PFSK-1 (cell line): ENCODE measurements around the gene KCNQ2.
A peak's percentile ranks its signal among the peaks of the same experiment; 100 is the strongest.

Source experiments
- FOXP2 ChIP-seq: optimal IDR thresholded peaks from 2 replicates; pipeline ENCODE3; 2011; ENCODE audit warnings: borderline replicate concordance, control low read depth, inconsistent platforms; ENCODE audit not compliant: insufficient read depth; ENCODE audit errors: extremely low read length, extremely low read depth
- POLR2AphosphoS5 ChIP-seq: IDR thresholded peaks from 2 replicates; pipeline ENCODE4 v1.6.1; 2012; ENCODE audit warnings: low read depth, mild to moderate bottlenecking, control low read depth, low read length, moderate library complexity
- SIN3A ChIP-seq: IDR thresholded peaks from 2 replicates; pipeline ENCODE4 v1.6.1; 2012; ENCODE audit warnings: mild to moderate bottlenecking, low read length, moderate library complexity, borderline replicate concordance; ENCODE audit not compliant: insufficient read depth
- TAF1 ChIP-seq: IDR thresholded peaks from 2 replicates; pipeline ENCODE4 v1.6.1; 2012; ENCODE audit warnings: low read length, control low read depth, borderline replicate concordance; ENCODE audit not compliant: insufficient read depth
- TF ChIP-seq, protein P1 (sequence below), 2 experiments: IDR thresholded peaks; 2 replicates each; pipeline versions ENCODE4 v1.6.1 to v1.8.0; 2011 to 2012; ENCODE audit warnings: low read depth in 2 of 2, low read length in 2 of 2, control low read depth in 1 of 2, inconsistent platforms in 1 of 2, mild to moderate bottlenecking in 1 of 2, moderate library complexity in 1 of 2; ENCODE audit not compliant: insufficient read depth in 1 of 2

Gene KCNQ2

GRCh38 chr20:63454731-63455567, 17.5 kb downstream of the KCNQ2 start:
- no peak for TF ChIP-seq FOXP2
- no peak for TF ChIP-seq TAF1
- no peak for TF ChIP-seq SIN3A
- TF ChIP-seq POLR2AphosphoS5 = no peak
- TF ChIP-seq, protein P1, sequence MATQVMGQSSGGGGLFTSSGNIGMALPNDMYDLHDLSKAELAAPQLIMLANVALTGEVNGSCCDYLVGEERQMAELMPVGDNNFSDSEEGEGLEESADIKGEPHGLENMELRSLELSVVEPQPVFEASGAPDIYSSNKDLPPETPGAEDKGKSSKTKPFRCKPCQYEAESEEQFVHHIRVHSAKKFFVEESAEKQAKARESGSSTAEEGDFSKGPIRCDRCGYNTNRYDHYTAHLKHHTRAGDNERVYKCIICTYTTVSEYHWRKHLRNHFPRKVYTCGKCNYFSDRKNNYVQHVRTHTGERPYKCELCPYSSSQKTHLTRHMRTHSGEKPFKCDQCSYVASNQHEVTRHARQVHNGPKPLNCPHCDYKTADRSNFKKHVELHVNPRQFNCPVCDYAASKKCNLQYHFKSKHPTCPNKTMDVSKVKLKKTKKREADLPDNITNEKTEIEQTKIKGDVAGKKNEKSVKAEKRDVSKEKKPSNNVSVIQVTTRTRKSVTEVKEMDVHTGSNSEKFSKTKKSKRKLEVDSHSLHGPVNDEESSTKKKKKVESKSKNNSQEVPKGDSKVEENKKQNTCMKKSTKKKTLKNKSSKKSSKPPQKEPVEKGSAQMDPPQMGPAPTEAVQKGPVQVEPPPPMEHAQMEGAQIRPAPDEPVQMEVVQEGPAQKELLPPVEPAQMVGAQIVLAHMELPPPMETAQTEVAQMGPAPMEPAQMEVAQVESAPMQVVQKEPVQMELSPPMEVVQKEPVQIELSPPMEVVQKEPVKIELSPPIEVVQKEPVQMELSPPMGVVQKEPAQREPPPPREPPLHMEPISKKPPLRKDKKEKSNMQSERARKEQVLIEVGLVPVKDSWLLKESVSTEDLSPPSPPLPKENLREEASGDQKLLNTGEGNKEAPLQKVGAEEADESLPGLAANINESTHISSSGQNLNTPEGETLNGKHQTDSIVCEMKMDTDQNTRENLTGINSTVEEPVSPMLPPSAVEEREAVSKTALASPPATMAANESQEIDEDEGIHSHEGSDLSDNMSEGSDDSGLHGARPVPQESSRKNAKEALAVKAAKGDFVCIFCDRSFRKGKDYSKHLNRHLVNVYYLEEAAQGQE (IDR thresholded peaks at IDR 0.05; ENCODE audit: insufficient read depth in 1 of 2, low read depth in 2 of 2, low read length in 2 of 2) = peak in 1 of 2 experiments; percentile 31; a peak in 1 of 4 replicates

GRCh38 chr20:63452821-63453523, 19.5 kb downstream of the KCNQ2 start:
- TF ChIP-seq FOXP2 = no peak

- TF ChIP-seq FOXP2 = no peak
These were observed 20.1 kb downstream of the KCNQ2 start for GRCh38 chr20:63452341-63452740.

DNA sequence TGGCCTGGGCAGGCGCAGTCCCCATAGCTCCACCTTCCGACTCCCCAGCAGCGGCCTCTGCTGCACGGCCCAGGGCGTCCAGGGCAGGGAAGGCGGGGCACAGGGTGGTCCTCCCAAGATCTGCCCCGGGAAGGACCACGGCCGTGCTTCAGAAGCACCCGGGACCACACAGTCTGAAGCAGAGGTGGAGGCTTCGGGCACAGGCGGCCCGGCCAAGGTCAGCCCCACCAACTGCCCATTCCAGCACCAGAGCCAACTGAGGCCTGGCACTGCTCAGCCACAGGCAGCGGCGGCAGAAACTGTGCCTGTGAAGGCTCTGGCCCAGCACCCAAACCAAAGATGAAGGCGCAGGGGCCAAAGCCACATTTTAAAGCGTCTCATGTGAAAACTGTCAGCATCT, 20.6 kb downstream of the KCNQ2 start:
- TF ChIP-seq SIN3A = no peak
- TF ChIP-seq, protein P1 (IDR thresholded peaks at IDR 0.05; ENCODE audit: insufficient read depth in 1 of 2, low read depth in 2 of 2, low read length in 2 of 2) = no peak
- TF ChIP-seq TAF1 = no peak
- no peak for TF ChIP-seq FOXP2
- no peak for TF ChIP-seq POLR2AphosphoS5

DNA sequence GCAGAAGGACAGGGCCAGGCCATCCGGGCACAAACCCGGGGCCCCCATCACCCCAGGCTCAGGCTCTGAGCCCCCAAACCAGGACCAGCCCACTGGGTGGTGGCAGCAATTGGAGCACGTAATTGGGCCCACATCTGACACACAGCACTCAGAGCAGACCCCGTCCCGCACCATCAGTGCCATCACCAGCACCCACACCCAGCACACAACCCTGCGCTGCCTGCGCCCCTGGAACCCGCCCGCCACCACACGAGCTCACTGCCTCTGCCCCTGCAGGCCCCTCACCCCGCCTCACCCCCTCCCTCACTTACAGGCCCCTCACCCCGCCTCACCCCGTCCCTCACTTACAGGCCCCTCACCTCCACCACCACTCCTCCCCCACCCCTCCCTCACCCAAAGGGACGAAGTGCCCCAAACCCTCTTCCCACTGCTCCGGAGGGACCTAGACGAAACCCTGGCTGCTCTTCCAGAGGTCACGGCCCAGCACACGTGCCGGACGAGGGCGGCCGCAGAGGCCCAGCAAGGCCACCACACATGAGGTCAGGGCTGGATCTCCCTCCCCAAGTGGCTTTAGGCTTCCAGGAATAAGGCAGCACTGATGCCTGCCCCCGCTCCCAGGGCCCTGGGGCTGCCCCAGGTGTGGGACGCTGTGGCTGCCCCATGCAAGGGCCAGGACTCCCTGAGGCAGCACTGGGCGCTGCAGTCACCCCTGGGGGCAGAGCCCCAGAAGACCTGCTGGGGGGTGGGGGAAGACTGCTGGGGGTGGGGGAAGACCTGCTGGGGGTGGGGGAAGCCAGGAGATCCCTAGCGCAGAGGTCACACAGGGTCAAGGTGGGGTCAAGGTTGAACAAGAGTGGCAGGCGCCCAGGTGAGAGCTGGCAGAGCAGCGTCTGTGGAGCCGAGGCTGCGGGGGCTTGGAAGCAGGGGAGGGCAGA, 22.4 kb downstream of the KCNQ2 start:
- TF ChIP-seq FOXP2 = no peak
- no peak for TF ChIP-seq POLR2AphosphoS5
- TF ChIP-seq, protein P1 (IDR thresholded peaks at IDR 0.05; ENCODE audit: insufficient read depth in 1 of 2, low read depth in 2 of 2, low read length in 2 of 2) = no peak
- TF ChIP-seq SIN3A = no peak
- no peak for TF ChIP-seq TAF1
